ENCODE data around the gene CRLF1.

CRLF1 gene

DNA sequence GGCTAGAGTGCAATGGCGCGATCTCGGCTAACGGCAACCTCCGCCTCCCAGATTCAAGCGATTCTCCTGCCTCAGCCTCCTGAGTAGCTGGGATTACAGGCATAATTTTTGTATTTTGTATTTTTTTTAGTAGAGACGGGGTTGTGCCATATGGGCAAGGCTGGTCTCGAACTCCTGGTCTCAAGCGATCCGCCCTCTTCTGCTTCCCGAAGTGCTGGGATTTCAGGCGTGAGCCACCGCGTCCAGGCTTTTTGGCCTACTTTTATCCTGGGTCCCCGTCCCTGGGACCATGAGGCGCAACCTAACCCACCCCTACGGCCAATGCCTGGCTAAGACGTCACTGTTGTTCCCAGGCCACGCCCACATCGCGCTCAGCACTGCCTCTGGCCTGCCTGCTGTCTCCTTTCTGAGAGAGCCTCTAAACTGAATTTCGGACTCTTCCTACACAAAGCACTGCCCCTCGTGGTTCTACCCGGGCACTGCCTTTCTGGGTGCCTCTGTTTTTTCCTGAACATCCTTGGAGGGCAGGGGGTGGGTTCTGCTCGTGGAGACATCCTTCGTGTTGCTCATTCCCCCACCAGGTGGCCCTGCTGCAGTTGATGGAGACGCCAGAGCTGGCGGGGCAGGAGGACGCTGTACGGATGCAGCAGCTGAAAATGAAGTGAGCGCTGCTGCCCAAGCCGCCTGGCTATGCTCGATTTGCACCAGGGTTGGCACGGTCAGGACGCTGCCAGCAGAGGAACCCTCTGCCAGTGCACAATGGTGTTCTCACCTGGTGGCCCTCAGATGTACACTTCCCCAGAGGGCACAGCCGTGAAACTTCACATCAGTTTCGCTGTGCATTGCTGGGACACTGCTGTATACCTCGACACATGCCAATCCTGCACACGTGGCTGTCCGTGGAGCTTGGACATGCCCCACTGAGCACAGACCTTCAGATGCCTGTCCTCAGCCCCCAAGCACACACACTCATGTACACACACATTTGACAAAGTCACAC, 16.0 kb downstream of the CRLF1 start:
- H3K27me3 Mint-ChIP-seq = no peaks in the 10 kb centered on the region
- peaks cover 17 to 31% of the 10 kb centered on the region in 2 donors for H3K4me1 Mint-ChIP-seq (ENCODE audit: low read depth in 2 of 2)
- ATAC-seq (replicated peaks) = no peak
- no peaks in the 10 kb centered on the region for H3K9me3 Mint-ChIP-seq
- peak overlapping the region in 1 of 2 donors; percentile 95 for H3K27ac Mint-ChIP-seq
- H3K36me3 Mint-ChIP-seq (ENCODE audit: insufficient read depth) = peaks cover 35% of the 10 kb centered on the region
- H3K4me3 Mint-ChIP-seq = peak overlapping the region; percentile 82 to 84
- no peak for DNase-seq

DNA sequence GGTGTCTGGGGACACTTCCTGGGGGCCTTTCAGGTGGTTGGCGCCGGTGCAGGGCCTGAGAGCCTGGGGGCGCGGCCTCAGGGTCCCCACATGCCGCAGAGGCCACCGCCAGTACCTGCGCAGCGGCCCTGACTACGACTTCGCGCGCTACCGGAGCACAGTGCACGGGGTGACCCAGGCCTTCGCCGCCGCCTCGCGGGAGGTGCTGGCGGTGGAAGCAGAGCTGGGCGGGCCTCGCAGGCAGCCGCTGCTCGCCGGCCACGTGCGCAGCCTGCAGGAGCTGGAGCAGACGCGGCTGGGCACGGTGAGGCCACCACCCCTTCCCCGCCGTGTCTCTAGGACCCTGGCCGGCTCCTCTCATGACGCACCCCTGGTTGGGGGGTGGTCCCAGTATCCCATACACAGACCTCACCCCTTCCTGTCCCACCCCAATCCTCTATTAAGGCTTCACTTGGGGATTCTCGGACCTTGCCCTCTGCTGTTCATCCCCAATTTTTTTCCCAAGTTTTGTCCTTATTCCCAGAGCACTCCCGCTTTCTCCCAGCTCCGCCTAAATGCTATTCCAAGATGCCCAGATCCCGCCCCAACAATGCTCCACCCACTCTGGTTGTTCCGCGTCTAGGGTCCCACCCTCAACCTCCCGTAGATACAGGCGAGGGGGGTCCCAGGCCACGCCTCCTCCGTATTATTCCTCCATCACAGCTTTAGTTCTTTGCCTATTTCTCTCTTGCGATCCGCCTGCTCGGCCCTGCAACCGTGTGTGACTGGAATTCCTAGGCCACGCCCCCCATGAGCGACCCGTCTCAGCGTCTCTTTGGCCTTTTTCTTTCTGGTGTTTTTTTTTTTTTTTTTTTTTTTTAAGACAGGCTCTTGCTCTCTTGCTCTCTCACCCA, 17.0 kb downstream of the CRLF1 start:
- Mint-ChIP-seq H3K4me1 (ENCODE audit: low read depth in 2 of 2) (peaks cover 14 to 29% of the 10 kb centered on the region in 2 donors), H3K36me3 (ENCODE audit: insufficient read depth) (peaks cover 37% of the 10 kb centered on the region), H3K9me3 (no peaks in the 10 kb centered on the region), H3K4me3 (peak overlapping the region; percentile 82 to 84), H3K27me3 (no peaks in the 10 kb centered on the region), H3K27ac (peak overlapping the region; percentile 83 to 95)
- DNase-seq (peak; percentile 73 to 80 (median 75)), ATAC-seq (replicated peaks) (peak; percentile 69)

DNA sequence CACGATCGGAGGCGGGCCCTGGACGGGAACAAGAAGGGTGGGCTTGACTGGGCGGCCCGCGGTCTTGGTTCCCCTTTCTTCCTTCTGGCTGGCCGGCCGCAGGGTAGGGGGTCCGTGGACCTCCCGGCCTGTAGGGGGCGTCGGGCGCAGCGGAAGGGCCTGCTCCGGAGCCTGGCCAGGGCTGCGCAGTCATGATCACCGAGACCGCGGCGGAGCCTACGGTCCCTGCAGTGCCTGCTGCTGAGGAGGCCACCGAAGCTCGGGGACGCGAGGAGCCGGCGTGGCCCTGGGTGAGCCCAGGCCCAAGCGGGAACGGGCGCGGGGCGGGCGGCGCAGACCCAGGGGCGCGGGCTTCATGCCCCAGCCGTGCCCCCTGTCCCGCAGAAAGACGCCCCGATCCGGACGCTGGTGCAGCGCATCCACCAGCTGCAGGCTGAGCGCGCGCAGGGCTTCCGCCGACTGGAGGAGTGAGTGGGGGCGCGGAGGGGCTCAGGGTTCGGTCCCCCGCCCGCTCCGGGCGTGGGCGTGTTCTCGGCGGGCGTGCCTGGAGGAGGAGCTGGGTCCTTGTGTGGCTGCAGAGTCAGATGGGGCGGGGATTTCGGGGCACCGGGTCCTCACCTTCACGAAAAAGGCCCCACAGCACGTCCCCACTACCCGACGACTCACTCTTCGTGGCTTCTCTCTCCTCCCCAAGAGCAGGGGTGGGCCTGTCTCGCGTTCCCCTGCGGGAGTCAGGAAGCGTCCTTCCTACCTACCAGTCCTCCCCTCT, 17.8 kb downstream of the CRLF1 start, which contains the start of gene REX1BD:
TSS of gene REX1BD (plus strand) at position 188 of the 769 bp plus-strand sequence. CDS start at position 192, 4 bp downstream.
- Mint-ChIP-seq H3K27ac (peak within 1 kb of the TSS; percentile 83 to 95), H3K4me1 (ENCODE audit: low read depth in 2 of 2) (peaks cover 13 to 28% of the 10 kb centered on the region in 2 donors), H3K36me3 (ENCODE audit: insufficient read depth) (peaks cover 37% of the 10 kb centered on the region), H3K9me3 (no peaks in the 10 kb centered on the region), H3K4me3 (peak within 1 kb of the TSS; percentile 82 to 84), H3K27me3 (no peaks in the 10 kb centered on the region)
- DNase-seq = peak; percentile 82 to 86 (median 84)
- ATAC-seq (replicated peaks) = peak; percentile 71

DNA sequence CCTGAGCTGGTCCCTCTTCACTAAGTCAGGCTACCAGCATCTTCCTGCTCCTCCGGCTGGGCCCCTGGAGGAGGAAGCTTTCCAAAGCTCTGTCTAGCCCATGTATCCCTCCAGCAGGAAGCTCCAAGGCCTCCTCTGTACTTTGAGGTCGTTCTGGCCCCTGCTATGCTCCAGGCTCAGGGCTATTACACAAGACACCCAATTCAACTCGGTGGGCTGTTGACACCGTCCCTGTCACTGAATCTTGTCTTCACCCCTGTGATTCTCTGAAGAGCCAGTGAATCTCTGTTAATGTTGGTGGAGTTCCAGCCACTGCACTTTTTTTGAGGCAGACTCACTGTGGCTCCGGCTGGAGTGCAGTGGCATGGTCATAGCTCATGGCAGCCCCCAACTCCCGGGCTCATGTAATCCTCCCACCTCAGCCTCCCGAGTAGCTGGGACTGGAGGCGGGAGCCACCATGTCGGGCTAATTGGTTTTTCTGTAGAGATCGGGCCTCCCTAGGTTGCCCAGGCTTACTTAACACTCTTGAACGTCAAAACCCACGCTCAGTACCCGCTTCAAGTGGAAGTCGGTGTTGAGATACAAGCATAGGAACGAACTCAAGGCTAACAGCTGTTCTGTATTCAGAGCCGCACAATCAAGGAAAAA, 18.5 kb downstream of the CRLF1 start:
- peak overlapping the region; percentile 77 to 92 for H3K27ac Mint-ChIP-seq
- no peaks in the 10 kb centered on the region for H3K27me3 Mint-ChIP-seq
- H3K9me3 Mint-ChIP-seq = no peaks in the 10 kb centered on the region
- peak overlapping the region; percentile 82 to 84 for H3K4me3 Mint-ChIP-seq
- H3K4me1 Mint-ChIP-seq (ENCODE audit: low read depth in 2 of 2) = peaks cover 13 to 24% of the 10 kb centered on the region in 2 donors
- H3K36me3 Mint-ChIP-seq (ENCODE audit: insufficient read depth) = peaks cover 37% of the 10 kb centered on the region
- ATAC-seq (replicated peaks) (peak; percentile 2), DNase-seq (no peak)

DNA sequence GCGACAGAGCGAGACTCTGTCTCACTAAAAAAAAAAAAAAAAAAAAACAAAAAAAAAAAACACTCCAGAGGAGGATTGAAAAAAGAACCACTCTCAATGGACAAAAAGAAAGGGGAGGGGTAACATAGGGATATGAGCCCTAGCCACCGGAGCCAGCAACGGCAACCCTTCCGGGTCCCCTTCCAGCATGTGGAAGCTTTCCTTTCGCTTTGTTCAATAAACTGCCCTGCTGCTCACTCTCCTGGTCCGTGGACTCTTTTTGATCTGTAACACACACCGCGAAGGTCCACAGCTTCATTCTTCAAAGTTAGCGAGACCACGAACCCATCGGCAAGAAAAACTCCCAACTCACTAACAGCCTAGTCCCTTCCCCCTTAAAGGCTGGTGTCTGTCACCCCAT, 19.0 kb downstream of the CRLF1 start:
- no peak for ATAC-seq (replicated peaks)
- peak overlapping the region in 1 of 2 donors; percentile 77 for H3K27ac Mint-ChIP-seq
- H3K9me3 Mint-ChIP-seq = no peaks in the 10 kb centered on the region

DNA sequence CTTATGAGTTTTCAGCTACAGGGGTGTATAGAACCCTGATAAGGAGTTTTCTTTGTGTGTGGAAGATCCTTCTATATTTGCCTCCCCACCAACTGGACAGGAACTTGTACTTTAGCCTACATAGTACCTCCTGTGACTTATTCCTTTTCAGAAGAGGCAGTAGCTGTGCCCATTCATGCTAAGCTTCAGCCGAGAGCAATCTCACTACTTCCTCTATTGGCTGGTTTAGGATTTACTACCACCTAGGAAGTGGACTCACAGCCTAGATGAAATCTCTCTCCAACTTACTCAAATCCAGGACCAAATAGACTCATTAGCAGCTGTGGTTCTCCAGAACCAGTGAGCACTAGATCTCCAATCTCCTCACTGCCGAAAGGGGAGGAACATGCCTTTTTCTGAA, 20.3 kb downstream of the CRLF1 start:
- Mint-ChIP-seq H3K36me3 (ENCODE audit: insufficient read depth) (peaks cover 31% of the 10 kb centered on the region), H3K9me3 (no peaks in the 10 kb centered on the region), H3K27ac (no peak overlapping the region), H3K4me1 (ENCODE audit: low read depth in 2 of 2) (peaks cover 13 to 24% of the 10 kb centered on the region in 2 donors), H3K27me3 (no peaks in the 10 kb centered on the region), H3K4me3 (no peak overlapping the region)
- ATAC-seq (replicated peaks) (no peak), DNase-seq (no peak)

More for the DNA sequence above, 19.0 kb downstream of the CRLF1 start:
- peaks cover 13 to 24% of the 10 kb centered on the region in 2 donors for H3K4me1 Mint-ChIP-seq (ENCODE audit: low read depth in 2 of 2)
- peak overlapping the region in 1 of 2 donors; percentile 84 for H3K4me3 Mint-ChIP-seq
- peaks cover 37% of the 10 kb centered on the region for H3K36me3 Mint-ChIP-seq (ENCODE audit: insufficient read depth)
- DNase-seq = no peak
- no peaks in the 10 kb centered on the region for H3K27me3 Mint-ChIP-seq

DNA sequence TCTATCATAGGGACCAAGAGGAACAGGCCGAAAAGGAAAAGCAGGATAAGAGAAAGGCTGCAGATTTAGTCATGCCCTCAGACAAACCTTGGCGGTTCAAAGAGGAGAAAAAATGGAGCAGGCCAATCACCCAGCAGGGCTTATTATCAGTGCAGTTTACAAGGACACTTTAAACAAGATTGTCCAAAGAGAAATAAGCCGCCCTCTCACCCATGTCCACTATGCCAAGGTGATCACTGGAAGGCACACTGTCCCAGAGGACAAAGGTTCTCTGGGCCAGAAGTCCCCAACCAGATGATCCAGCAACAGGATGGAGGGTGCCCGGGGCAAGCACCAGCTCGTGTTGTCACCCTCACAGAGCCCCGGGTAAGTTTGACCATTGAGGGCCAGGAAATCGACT, 26.3 kb downstream of the CRLF1 start:
- Mint-ChIP-seq H3K4me1 (ENCODE audit: low read depth in 2 of 2) (peaks cover 0 to under 1% of the 10 kb centered on the region in 2 donors), H3K27me3 (no peaks in the 10 kb centered on the region), H3K4me3 (no peak overlapping the region), H3K9me3 (no peaks in the 10 kb centered on the region), H3K36me3 (ENCODE audit: insufficient read depth) (peaks cover 21% of the 10 kb centered on the region), H3K27ac (no peak overlapping the region)
- DNase-seq = no peak
- no peak for ATAC-seq (replicated peaks)

DNA sequence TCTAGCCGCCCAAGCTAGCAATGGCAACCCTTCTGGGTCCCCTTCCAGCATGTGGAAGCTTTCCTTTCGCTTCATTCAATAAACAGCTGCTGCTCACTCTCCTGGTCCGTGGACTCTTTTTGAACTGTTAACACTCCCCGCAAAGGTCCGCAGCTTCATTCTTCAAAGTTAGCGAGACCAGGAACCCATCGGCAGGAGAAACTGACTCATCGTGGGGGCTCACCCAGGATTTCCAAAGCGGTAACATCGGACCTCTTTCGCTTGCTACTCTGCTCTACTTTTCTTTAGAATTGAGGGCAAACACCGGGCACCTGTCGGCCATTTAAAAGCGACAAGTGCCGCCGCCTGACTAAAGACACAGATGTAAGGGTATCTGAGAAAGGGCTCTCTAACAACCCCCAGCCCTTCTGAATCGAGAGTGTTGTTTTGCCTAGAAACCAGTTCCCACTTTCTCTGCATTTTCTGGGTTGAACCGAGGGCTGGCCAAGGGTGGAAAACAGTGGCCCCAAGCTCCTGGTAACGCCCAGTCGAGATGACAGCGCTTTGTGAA, 29.2 kb downstream of the CRLF1 start:
- Mint-ChIP-seq H3K36me3 (ENCODE audit: insufficient read depth) (peaks cover 45% of the 10 kb centered on the region), H3K27ac (no peak overlapping the region), H3K4me1 (ENCODE audit: low read depth in 2 of 2) (peaks cover 8 to 12% of the 10 kb centered on the region in 2 donors), H3K9me3 (no peaks in the 10 kb centered on the region), H3K4me3 (no peak overlapping the region), H3K27me3 (no peaks in the 10 kb centered on the region)
- ATAC-seq (replicated peaks) (no peak), DNase-seq (no peak)

DNA sequence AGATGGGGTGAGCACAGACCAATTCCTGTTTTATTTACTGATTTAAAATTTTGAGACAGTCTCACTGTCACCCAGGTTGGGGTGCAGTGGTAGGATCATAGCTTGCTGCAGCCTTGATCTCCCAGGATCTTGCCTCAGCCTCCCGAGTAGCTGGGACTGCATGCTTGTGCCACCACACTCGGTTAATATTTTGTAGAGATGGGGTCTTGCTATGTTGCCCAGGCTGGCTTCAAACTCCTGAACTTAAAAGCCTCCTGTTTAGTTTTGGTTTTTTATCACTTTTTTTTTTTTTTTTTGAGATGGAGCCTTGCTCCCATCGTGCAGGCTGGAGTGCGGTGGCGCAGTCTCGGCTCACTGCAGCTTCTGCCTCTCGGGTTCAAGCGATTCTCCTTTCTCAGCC, 30.2 kb downstream of the CRLF1 start:
- Mint-ChIP-seq H3K27me3 (no peaks in the 10 kb centered on the region), H3K27ac (no peak overlapping the region), H3K4me1 (ENCODE audit: low read depth in 2 of 2) (peaks cover 18 to 20% of the 10 kb centered on the region in 2 donors), H3K9me3 (no peaks in the 10 kb centered on the region), H3K4me3 (no peak overlapping the region), H3K36me3 (ENCODE audit: insufficient read depth) (peaks cover 56% of the 10 kb centered on the region)
- no peak for ATAC-seq (replicated peaks)
- no peak for DNase-seq

DNA sequence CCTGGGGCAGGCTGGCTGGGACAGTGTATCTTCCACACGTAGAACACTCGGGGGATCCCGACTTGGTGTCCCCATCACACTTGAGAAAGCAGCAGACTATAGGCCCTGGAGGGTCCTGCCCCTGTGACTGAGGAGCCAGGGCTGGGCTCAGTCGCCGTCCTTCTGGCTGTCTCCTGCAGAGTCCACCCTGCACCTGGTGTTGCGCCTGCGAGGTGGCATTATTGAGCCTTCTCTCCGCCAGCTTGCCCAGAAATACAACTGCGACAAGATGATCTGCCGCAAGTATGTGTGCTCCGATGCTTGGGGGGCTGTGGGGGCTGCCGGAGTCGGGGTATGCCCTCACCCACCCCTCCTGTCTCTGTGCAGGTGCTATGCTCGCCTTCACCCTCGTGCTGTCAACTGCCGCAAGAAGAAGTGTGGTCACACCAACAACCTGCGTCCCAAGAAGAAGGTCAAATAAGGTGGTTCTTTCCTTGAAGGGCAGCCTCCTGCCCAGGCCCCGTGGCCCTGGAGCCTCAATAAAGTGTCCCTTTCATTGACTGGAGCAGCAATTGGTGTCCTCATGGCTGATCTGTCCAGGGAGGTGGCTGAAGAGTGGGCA, 31.8 kb downstream of the CRLF1 start:
- Mint-ChIP-seq H3K27me3 (no peaks in the 10 kb centered on the region), H3K4me3 (no peak overlapping the region), H3K9me3 (no peaks in the 10 kb centered on the region), H3K36me3 (ENCODE audit: insufficient read depth) (peaks cover 61% of the 10 kb centered on the region), H3K27ac (peak overlapping the region in 1 of 2 donors; percentile 14), H3K4me1 (ENCODE audit: low read depth in 2 of 2) (peaks cover 20 to 22% of the 10 kb centered on the region in 2 donors)
- no peak for DNase-seq
- no peak for ATAC-seq (replicated peaks)

DNA sequence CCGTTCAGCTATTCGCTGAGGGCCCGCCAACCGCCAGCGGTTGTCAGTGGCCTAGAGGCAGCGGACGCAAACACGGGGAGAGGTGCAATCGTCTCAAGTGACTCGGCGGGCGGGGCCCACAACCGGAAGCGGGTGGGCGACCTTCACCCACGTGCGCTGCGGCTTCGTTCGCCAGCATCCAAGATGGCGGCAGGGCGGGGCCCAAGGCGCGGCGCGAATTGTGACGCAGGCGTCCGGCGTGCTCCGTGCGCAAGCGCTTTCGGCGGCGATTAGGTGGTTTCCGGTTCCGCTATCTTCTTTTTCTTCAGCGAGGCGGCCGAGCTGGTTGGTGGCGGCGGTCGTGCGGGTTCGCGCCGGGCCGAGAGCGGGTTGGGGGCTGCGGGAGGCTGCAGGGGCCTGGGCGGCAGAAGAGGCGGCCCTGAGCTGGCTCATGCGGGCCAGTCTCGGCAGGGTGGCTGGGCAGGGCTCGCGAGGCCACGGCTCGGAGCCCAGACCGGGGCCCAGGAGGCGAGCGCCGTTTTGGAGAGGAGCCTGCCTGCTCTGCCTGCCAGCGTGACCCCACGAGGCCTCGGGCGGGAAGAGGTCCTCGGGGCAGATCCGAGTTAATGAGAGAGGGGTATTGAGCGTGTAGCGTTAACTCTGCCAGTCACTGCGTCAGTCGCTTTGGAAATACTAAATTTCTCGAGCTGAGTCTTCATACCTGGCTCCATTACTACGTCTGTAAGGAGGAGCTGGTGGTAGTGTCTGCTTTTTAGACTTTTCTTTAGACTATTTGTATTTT, 34.8 kb downstream of the CRLF1 start, which contains the start of gene UBA52:
TSS of gene UBA52 (plus strand) at position 294 of the 781 bp plus-strand sequence. CDS start 1,444 bp downstream, outside the sequence.
- Mint-ChIP-seq H3K36me3 (ENCODE audit: insufficient read depth) (peaks cover 67% of the 10 kb centered on the region), H3K27me3 (no peaks in the 10 kb centered on the region), H3K9me3 (no peaks in the 10 kb centered on the region), H3K4me3 (peak within 1 kb of the TSS; percentile 90 to 92), H3K4me1 (ENCODE audit: low read depth in 2 of 2) (peaks cover 20 to 22% of the 10 kb centered on the region in 2 donors), H3K27ac (peak within 1 kb of the TSS; percentile 96 to 98)
- peak; percentile 94 for ATAC-seq (replicated peaks)
- DNase-seq = peak; percentile 99 to 100 (median 100)
